Left kidney (tissue), 2 donors: ENCODE data around the gene MAP3K13. TPM values are rescaled to one million over a fixed set of nuclear protein-coding genes. Genes with fewer than 3 reads are reported as not detected.

Source experiments
- DNase-seq: peaks from one replicate; pipeline ENCODE4 v3.0.0-alpha.2; 2013
- polyA plus RNA-seq: library from polyadenylated mRNA; unstranded; fragments of 120-200 nt; gene quantifications from one replicate; pipeline ENCODE4 v1.2.1, GENCODE V29; 2013; ENCODE audit not compliant: insufficient read length

The MAP3K13 gene
- polyA plus RNA-seq, 1 donor: 56.1 TPM

DNA sequence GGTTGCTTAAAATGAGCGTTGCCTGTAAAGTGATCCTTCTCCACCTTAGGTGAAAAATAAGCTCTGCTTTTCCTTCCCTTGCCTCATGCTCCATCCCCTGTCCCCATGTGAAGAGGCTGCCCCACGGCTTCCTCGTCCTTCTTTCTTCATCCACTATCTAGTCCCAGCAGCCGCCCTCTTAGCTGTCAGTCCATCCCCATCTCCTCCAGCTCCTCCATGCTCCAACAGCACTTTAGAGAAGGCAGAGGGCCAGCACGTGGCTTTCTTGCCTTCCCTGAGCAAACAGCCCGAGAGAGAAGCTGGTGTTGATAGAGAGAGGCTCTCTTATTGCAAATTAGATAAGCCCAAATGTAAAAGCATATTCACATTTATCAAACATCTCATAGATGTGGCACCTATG is 144.9 kb downstream of the MAP3K13 start:
- DNase-seq: no peak

DNA sequence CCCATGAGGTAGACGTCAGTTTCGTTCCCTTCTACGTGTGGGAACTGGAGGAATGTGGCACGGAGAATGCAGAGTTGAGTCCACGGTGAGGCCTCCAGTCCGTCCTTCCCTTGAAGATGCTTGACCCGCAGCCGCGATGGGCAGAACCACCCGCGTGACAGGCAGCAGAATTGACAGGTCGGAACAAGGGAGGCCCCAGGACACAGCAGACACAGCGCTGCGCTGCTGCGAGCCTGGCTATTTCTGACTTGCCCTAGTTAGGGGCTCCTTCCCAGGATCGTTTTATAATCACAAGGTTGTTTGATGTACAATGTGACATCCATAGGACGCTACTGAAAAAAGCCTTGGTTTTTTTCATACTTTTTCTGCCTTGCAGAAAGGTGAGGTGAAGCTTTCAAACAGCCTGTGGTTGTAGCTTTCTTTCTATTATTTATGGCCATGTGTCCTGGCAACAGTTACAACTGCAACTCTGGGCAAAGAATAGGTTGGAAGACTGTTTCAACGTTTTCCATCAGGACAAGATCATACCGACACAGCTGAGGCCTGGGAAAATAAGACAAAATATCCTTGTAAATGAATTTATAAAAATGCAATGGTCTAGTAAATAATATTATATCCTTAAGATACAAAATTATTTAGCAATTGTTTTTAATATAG is 145.5 kb downstream of the MAP3K13 start:
- DNase-seq: no peak

DNA sequence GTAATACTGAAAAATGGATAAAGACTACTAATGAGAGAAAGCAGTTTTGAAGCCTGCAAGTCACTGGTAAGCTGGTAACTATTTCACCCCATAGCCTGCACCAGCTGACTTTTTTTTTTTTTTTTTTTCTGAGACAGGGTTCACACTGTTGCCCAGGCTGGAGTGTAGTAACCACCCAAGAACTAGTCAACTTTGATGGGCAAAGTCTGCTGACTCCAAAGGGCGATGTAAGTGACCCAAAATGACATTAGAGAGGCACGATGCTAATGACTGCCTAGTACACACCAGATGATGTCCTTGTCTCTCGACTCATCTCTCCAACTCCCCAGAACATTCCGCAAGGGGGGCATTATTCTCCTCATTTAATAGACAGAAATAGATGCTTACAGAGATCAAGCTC is 148.8 kb downstream of the MAP3K13 start:
- DNase-seq: no peak

DNA sequence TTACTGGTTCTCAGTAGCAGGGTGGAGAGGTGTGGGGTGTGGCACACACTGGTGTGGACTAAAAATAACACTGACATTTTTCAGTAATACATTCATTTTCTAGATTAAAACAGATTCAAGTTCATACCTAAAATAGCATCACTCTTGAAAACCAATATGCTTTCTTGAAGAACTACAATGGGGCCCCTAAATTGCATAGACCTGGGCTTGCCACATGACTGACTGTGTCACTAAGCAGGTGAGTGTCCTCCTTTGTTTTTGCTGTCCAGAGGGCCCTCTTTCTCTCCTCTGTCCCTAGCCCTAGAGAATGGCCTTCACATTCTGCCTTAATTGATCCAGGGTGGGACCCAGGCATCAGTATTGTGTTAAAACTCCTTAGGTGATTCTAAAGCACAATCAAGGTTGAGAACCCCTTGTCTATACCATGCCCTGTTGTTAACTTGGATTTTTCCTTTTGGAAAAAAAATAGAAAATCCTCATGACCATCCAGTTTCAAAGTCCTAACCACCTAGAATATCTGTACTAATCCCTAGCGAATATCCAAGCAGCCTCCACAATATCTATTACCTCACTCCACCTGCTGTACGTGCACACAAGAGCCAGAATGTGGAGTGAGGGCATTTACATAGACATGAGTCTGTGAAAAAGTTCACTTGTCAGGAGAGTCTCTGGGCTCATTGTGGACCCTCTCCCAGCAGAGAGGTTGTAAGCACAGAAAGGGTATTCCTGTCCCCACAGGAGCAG is 154.6 kb downstream of the MAP3K13 start:
- no peak for DNase-seq

DNA sequence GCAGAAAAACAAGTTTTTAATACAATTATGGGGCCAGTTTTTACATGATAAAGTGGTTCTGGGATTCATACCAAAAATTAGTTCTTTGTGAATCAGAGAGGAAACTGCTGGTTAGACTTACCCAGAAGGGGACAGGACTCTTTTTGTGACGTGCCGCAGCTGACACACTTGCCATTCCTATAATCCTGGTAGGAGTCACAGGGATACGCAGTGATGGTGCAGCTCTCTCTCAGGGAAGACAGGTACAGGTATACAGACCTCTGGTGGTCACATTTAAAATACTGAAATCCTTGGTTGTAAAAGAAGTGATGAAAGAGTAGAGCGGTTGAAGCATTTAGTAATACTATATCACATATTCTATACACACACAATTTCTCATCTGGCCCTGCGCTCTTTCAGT is 156.1 kb downstream of the MAP3K13 start:
- no peak for DNase-seq

DNA sequence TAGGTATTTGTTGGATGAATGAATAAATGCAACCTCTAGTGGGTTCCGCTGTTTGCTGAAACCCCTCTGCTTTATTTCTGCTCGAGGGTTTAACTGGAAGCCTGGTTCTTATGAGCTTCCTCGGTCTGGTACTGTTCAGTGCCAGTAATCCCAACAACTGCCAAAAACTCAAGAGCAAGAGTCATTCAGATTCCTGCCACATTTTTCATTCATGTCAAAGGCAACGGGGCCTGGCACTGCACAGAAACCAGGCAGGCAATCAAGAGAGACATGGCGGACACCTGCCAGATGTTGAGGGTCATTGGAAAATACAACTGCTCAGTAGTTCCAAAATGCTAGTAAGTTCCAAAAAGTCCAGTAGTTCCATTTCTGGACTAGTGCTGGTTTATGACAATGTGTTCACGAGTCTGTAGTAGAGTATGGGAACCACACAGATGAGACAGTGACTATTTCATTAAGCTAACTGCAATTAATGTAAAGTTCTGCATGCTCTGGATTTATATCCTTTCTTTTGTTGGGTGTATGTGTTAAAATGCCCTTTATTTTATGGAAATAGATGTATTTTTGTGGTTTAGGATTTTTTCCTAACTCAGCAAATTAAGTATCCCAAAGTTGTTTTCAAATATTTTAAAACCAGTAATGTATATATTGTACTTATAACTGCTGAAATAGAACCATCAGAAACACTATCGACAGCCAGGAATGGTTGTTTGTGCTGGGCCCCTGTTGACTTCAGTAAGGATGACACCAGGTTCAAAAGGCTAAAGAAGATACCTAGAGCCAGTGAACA is 158.6 kb downstream of the MAP3K13 start:
- no peak for DNase-seq

DNA sequence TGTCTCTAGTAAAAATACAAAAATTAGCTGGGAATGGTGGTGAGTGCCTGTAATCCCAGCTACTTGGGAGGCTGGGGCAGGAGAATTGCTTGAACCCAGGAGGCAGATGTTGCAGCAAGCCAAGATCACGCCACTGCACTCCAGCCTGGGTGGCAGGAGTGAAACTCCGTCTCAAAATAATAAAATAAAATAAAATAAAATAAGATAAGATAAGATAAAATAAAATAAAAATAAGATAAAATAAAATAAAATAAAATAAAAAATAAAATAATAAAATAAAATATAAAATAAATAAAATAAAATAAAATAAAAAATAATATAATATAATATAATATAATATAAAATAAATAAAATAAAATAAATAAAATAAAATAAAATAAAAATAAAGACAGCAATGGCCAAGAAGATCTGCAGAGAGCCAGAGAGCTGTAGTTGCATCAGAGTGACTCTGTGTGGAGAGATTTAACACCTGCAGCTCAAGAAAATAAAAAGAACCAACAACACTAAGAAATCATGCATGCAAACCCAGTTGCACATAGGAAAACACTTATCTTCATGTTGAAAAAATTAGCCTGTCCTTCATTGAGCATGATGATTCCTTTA is 163.5 kb downstream of the MAP3K13 start:
- DNase-seq: no peak

DNA sequence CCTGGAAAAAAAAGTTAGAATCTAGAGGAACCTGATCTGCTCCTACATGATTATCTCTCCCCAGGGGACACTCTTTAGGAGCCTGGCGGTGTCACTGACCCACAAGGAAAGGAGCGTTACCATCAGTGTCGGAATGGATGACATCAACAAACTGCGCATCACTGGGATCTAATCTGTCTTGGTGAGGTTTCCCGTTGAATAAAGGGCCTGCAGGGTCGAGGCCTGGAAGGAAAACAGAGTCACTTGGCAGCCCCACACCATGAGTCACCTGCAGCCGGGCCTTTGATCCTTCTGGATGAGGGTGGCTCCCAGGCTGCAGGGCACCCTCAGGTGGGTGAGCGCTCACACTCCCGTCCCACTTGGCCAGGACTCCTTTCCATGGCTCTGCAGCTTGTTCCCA is 164.4 kb downstream of the MAP3K13 start:
- no peak for DNase-seq

DNA sequence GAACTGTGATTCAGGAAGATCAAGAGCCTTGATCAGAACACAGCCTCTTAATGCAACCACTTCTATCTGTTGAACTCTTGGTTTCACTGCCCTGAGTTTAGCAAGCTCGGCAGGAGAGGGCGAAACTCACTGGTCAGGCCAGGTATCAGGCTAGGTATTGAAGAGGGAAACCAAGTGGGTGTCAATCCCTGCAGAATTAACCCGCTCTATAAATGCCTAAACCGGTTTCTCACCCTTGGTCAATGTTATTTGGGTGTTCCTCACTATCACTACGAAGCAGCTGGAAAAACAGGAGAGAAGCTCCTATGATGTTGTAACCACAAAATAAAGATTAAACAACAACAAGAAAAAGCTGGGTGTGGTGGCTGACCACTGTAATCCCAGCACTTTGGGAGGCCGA is 165.6 kb downstream of the MAP3K13 start:
- DNase-seq: no peak

DNA sequence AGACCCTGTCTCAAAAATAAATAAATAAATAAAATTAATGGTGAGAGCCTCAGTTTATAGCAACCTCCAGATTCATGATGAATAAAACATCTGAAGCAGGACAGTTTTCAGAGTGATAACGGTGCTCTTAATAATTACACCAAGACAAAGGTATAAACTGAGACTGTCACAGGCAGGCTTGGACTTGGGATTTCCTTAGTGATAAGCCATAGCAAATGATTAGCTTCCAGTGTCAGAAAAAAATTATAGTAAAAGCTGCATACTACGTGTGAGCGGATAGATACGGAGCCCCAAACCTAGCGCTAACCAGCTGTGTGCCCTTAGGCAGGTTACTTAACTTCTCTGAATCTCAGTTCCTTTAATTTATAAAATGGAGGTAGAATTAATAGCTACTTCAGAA is 167.9 kb downstream of the MAP3K13 start:
- no peak for DNase-seq

DNA sequence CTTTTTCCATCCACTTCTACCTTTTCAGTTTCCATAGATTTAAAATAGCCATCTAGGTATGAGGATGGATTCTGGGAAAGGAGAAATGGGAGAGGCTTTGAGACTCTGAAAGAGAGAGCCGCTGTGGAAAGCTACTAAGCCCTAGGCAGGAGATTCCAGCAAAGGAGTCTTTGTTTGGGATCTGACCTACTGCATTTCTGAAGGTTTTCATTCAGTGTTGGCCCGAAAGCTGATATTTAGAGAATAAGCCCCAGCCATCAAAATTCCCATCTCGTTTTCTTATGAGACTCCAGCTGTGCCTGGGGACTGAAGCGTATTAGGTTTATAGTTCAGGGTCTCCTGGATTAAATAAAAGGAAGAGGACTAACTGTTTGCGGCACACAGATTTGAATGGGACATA is 170.0 kb downstream of the MAP3K13 start:
- no peak for DNase-seq

DNA sequence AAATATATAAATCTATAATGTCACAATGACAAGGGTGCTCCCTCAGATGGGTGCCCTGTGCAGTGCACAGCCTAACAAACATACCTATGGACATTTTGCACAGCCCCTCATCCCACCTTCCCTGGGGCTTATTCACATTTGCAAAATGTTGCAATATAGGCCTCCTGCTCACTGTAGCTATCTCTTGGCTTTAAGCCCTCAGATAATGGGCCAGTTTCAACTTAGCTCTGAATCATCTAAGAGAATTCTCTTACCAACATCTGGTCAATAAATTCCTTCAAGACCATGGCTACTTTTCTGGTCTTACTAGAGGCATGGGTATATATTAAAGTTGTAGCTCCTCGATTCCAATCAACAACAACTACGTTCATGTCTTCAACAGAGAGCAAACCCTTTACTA is 171.6 kb downstream of the MAP3K13 start:
- DNase-seq: no peak

DNA sequence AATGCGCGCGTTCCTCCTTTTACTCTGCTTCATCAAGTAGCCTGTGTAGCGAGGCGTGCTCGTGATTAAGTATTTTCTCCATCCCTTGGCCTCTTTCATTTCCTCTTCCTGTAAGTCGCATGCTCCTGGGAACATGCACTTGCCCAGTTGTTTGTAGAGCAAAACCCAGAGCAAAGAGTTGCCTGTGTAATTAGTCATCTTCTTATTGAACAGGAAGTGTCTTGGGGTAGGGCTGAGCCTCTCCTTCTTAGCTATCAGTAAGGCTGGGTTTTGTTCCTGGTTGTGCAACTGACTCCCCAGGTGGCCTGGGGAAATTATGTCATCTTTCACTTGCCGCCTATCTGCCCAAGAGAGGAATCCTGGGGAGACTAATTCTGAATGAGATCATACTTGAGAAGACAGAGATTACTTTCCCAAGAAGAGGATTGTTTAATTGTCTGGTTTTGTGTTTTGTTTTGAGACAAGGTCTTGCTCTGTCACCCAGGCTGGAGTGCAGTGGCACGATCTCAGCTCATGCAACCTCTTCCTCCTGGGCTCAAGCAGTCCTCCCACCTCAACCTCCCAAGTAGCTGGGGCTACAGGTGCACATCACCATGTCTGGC is 174.5 kb downstream of the MAP3K13 start:
- DNase-seq: no peak

Other genes starting within 250 kb of the MAP3K13 start
- 9.9 TPM for gene C3orf70, start 210.1 kb upstream of the MAP3K13 start, polyA plus RNA-seq
- 30.8 TPM for gene EHHADH, start 109.1 kb upstream of the MAP3K13 start, polyA plus RNA-seq
- 36.6 TPM for gene TMEM41A, start 135.9 kb downstream of the MAP3K13 start, polyA plus RNA-seq
- gene LIPH, start 189.5 kb downstream of the MAP3K13 start, polyA plus RNA-seq: 0.93 TPM
- 64.6 TPM for gene SENP2, start 223.2 kb downstream of the MAP3K13 start, polyA plus RNA-seq